GM18511 (cell line): ENCODE data around the gene KIF11.
"Not testable (repeated sequence)": the region's sequence is repeated elsewhere in the genome, so short reads cannot be mapped to it uniquely, and the experiment has no call there.

Experiments
- ATAC-seq: cut with Tn5 transposase; IDR thresholded peaks from one replicate; pipeline ENCODE4 v1.9.1; 2021; ENCODE audit warnings: mild to moderate bottlenecking, moderate library complexity; ENCODE audit not compliant: unreplicated experiment

KIF11 gene

GRCh38 chr10:92592761-92593618 is at the start of gene KIF11:
TSS of gene KIF11 (plus strand) at chr10:92593130. CDS start at chr10:92593376, 246 bp downstream.
- peak; percentile 71 for ATAC-seq

- peak; percentile 54 for ATAC-seq
Observed at GRCh38 chr10:92544296-92544695, 48.6 kb upstream of the KIF11 start.

GRCh38 chr10:92545556-92545955 is 47.4 kb upstream of the KIF11 start:
- ATAC-seq = no peak

GRCh38 chr10:92547676-92548075 is 45.3 kb upstream of the KIF11 start:
- no peak for ATAC-seq

GRCh38 chr10:92550924-92551323 is 42.0 kb upstream of the KIF11 start:
- no peak for ATAC-seq

- ATAC-seq = no peak
Observed at GRCh38 chr10:92552310-92552709, 40.6 kb upstream of the KIF11 start.

- no peak for ATAC-seq
Observed at GRCh38 chr10:92553959-92554358, 39.0 kb upstream of the KIF11 start.

GRCh38 chr10:92559046-92559445 is 33.9 kb upstream of the KIF11 start:
- no peak for ATAC-seq

- ATAC-seq = no peak
Observed at GRCh38 chr10:92562424-92562823, 30.5 kb upstream of the KIF11 start.

GRCh38 chr10:92567952-92568600 is 24.9 kb upstream of the KIF11 start:
- ATAC-seq = peak; percentile 69

GRCh38 chr10:92569071-92569470 is 23.9 kb upstream of the KIF11 start:
- no peak for ATAC-seq

- not testable (repeated sequence) for ATAC-seq
Observed at GRCh38 chr10:92569663-92570062, 23.3 kb upstream of the KIF11 start.

GRCh38 chr10:92571649-92572048 is 21.3 kb upstream of the KIF11 start:
- ATAC-seq = no peak

GRCh38 chr10:92572362-92573090 is 20.4 kb upstream of the KIF11 start:
- no peak for ATAC-seq

GRCh38 chr10:92573091-92573797 is 19.7 kb upstream of the KIF11 start:
- no peak for ATAC-seq

- ATAC-seq = peak; percentile 80
Observed at GRCh38 chr10:92573798-92574547, 19.0 kb upstream of the KIF11 start, which contains the start of gene IDE. TSS of gene IDE (minus strand) at chr10:92574093. CDS start at chr10:92574019, 74 bp downstream.

- peak; percentile 28 for ATAC-seq
Observed at GRCh38 chr10:92574548-92575261, 18.2 kb upstream of the KIF11 start.

GRCh38 chr10:92575961-92576360 is 17.0 kb upstream of the KIF11 start:
- ATAC-seq = no peak

GRCh38 chr10:92582347-92582746 is 10.6 kb upstream of the KIF11 start:
- not testable (repeated sequence) for ATAC-seq
